Right kidney (tissue), 1 donor: ENCODE data around the gene NOX3.
"Not testable (repeated sequence)": the region's sequence is repeated elsewhere in the genome, so short reads cannot be mapped to it uniquely, and the experiment has no call there.

Experiments used
- DNase-seq: peaks from one replicate; pipeline ENCODE4 v3.0.0-alpha.2; 2016

The NOX3 gene

DNA sequence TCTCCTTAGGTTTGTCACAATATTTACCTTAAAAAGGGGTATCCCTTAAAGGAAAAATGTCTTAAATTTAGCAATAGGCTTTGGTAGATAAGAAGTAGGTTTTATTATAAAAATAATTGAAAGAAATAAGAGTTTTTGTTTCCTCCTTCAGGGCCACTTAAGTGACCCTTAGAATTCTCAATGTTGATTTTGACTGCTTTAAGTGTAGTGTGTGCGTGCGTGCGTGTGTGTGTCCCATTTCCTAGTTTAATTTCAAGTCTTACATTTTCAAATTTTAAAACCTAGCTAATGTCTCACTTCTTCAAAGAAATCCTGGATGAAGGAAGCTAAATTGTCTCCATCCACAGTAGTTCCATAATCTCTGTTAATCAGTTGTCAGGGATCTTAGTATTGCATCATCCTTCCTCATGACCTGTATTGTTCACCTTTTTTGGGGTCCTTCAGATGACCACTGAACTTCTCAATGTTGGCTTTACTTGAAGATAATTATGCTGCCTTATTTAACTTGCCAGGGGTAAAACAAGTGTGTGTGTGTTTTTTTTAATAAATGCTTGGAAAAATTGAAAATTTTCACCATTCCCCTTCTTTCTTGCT is 90.7 kb downstream of the NOX3 start:
- DNase-seq, result no peak

DNA sequence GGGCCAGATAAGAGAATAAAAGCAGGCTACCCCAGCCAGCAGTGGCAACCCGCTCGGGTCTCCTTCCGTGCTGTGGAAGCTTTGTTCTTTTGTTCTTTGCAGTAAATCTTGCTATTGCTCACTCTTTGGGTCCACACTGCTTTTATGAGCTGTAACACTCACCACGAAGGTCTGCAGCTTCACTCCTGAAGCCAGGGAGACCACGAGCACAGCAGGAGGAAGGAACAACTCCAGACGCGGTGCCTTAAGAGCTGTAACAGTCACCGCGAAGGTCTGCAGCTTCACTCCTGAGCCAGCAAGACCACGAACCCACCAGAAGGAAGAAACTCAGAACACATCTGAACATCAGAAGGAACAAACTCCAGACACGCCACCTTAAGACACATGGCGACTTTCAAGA is 91.6 kb downstream of the NOX3 start:
- DNase-seq, result not testable (repeated sequence)

DNA sequence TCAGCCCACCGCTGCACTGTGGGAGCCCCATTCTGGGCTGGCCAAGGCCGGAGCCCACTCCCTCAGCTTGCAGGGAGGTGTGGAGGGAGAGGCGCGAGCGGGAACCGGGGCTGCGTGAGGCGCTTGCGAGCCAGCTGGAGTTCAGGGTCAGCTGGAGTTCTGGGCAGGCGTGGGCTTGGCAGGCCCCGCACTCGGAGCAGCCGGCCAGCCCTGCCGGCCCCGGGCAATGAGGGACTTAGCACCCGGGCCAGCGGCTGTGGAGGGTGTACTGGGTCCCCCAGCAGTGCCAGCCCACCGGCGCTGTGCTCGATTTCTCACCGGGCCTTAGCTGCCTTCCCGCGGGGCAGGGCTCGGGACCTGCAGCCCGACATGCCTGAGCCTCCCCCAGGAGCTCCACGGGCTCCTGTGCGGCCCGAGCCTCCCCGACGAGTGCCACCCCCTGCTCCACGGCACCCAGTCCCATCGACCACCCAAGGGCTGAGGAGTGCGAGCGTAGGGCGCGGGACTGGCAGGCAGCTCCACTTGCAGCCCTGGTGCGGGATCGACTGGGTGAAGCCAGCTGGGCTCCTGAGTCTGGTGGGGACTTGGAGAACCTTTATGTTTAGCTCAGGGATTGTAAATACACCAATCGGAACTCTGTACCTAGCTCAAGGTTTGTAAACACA is 92.5 kb downstream of the NOX3 start:
- DNase-seq, result not testable (repeated sequence)

DNA sequence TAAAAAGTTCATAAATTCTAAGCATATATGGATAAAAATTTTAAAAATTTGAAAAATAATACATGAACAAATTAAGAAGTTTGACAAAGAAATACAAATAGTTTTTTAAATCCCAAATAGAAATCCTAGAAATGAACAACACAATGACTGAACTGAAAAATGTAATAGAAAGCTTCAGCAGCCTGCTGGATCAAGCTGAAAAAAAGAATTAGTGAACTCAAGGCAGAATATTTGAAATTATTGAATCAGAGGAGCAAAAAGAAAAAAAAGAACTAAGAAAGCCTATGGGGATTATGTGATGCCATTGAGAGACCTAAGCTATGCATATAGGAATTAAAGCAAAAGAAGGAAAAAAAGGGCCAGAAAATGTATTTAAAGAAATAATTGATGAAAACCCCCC is 101.5 kb downstream of the NOX3 start:
- no peak for DNase-seq

DNA sequence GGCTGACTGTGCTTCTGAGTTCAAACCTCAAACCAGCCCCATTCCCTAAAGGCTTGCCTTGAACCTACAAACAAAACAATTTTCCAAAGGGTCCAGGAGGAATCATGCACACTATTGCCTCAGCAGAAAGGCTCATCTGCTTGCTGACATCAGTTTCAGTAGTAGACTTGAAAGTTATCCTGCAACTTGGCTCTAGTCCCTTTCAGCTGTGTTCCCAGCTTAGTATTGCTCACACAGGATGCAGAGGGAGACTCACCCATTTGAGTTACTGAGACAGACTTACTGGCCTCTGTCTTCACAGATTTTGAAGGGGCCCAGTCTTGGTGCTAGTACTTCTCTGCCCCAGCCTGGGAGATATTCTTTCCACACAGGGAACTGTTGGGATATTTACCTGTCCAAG is 102.8 kb downstream of the NOX3 start:
- DNase-seq, result no peak

DNA sequence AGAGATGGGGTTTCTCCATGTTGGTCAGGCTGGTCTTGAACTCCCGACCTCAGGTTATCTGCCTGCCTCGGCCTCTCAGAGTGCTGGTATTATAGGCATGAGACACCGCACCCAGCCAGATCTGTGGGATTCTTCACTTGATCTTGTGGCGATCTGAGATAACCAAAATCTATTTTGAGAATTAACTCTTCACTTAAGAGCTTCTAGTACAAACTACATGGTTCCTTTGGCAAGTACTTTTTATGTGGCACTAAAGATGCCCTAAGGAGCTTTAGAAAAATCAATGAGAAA is 103.6 kb downstream of the NOX3 start:
- no peak for DNase-seq

DNA sequence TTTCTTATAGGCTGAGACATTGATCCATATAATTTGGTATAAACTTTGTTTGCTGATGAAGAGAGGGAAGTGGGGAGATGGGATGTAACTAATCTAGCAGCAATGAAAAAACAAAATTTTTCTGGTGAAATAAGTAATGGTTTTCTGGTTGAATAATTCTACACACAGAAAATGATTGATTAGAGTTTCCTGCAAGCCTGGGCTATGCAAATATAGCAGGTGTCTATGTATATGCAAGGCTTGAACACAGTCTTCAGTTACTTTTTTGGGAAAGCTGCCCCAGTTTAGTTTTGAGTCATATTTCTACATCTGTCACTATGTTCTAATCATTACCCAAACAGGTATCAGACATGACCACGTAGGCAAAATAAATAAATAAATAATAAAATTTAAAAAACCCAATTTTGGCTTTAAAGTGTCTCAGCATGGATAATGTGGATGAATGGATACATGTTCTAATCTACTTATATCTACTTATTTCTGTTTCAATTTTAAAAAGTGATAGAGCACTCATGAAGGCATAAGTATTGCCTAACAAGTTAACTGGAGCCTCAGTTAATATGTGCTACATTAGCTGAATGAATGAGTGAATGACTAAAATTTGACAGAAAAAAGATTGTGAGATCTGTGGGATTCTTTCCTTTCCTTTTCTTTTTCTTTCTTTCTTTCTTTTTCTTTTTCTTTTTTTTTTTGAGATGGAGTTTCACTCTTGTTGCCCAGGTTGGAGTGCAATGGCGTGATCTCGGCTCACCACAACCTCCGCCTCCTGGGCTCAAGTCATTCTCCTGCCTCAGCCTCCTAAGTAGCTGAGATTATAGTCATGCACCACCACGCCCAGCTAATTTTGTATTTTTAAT is 104.1 kb downstream of the NOX3 start:
- no peak for DNase-seq

DNA sequence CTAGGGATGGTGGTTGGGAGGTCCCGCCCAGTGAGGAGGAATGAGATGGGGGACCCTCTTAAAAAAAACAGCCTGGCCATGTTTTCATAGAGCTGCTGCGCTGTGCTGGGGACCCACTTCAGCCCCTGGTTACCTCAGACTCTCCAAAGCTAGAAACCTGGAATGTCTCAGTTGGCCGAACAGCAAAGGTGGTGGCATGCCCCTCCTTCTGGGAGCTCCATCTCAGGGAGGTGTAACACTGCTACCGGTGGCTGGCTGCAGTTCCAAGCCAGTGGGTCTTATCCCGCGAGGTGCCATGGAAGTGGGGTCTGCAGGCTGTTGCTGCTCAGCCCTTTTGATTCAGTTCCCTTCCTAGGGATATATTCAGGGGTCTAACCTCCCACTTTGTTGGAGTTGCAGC is 105.7 kb downstream of the NOX3 start:
- DNase-seq, result no peak

DNA sequence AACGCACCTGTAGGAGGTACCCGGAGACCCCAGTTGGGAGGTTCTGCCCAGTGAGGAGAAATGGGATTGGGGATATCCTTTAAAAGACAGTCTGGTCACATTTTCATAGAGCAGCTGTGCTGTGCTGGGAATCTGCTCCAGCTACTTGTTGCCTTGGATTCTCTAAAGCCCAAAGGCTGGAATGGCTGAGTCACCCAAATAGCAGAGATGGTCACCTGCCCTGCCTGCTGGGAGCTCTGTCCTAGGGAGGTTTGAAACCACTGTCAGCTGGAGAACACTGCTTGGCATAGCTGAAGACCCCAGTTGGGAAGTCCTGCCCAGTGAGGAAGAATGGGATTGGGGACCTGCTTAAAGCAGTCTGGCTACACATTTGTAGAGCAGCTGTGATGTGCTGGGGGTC is 106.5 kb downstream of the NOX3 start:
- DNase-seq, result no peak

DNA sequence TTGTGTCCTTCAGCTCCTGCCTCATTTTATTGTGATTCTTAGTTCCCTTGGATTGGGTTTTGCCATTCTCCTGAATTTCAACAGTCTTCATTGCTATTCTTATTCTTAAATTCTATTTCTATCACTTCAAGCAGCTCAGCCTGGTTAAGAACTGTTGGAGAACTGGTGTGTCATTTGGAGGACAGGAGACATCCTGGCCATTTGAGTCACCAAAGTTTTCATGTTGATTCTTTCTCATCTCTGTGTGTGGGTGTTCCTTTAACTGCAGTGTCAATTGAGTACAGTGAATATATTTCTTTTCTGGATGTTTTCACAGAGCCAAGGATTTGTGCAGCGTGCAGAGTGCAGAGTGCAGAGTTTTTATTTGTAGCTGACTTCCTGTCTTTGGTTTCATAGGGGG is 107.8 kb downstream of the NOX3 start:
- DNase-seq, result no peak

DNA sequence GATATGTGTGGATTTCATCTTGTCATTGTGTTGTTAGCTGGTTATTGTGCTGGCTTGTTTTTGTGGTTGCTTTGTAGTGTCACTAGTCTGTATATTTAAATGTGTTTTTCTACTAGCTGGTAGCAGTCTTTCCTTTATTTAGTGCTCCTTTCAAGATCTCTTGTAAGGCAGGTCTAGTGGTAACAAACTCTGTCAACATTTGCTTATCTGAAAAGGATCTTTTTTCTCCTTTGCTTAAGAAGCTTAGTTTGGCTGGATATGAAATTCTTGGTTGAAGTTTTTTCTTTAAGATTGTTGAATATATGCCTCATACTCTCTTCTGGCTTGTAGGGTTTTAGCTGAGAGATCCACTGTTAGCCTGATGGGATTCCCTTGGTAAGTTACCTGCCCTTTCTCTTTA is 108.7 kb downstream of the NOX3 start:
- DNase-seq, result no peak
